GM21786 (cell line): Measurements from ENCODE around the gene NAA60.
A peak's percentile ranks its signal among the peaks of the same experiment; 100 is the strongest.
"Not testable (repeated sequence)": the region's sequence is repeated elsewhere in the genome, so short reads cannot be mapped to it uniquely, and the experiment has no call there.

Experiments
- ATAC-seq: cut with Tn5 transposase; IDR thresholded peaks from one replicate; pipeline ENCODE4 v1.9.1; 2021; ENCODE audit not compliant: unreplicated experiment

The NAA60 gene

DNA sequence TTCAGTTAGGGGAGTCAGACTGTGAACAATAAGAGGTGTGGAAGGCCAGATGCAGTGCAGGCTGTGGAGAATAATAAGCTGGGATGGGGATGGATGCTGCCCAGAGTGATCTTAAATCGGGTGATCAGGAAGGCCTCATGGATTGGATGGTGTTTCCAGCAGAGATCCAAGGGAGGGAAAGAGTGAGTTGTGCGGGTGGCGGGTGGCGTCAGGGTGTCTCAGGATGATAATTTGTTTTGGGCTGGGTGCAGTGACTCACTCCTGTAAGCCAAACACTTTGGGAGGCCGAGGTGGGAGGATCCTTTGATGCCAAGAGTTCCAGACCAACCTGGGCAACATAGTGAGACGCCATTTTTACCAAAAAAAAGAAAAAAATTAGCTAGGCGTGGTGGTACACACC, 65.3 kb downstream of the NAA60 start:
- ATAC-seq: no peak

DNA sequence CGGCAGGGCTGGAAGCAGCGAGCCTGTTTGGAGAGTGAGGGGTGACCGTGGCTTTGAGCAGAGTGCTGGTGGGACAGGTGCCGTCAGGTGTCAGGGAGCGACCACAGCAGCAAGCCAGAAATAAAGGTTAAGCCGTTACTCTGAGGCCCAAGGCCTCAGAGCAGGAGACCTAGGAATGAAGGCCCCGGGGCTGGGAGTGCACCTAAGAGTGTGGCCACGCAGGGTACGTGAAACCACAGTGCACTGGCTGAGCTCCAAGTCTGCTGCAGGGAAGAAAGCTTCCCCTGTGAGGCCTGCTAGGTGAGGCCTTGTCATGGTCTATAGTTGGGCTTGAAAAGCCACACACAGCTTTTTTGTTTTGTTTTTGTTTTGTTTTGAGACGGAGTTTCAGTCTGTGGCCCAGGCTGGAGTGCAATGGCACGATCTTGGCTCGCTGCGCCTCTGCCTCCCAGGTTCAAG, 66.0 kb downstream of the NAA60 start:
- peak; percentile 63 for ATAC-seq

DNA sequence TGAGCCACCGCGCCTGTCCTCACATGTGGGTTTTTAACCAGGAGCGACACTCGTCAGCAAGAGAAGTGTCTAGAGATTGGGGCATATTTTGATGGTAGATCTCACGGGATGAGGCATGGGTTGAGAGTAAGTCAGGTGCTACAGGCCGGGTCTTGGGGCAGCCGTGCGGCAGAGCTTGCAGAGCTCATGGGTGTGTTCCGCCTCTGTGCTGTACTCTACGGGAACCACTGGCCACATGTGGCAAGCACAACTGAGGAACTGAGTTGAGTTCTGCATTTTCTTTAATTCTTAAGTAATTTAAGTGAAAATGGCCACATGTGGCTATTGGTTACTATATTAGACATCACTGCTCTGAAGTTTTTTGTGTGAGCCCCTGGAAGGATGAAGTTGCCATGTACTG, 66.9 kb downstream of the NAA60 start:
- ATAC-seq: no peak

DNA sequence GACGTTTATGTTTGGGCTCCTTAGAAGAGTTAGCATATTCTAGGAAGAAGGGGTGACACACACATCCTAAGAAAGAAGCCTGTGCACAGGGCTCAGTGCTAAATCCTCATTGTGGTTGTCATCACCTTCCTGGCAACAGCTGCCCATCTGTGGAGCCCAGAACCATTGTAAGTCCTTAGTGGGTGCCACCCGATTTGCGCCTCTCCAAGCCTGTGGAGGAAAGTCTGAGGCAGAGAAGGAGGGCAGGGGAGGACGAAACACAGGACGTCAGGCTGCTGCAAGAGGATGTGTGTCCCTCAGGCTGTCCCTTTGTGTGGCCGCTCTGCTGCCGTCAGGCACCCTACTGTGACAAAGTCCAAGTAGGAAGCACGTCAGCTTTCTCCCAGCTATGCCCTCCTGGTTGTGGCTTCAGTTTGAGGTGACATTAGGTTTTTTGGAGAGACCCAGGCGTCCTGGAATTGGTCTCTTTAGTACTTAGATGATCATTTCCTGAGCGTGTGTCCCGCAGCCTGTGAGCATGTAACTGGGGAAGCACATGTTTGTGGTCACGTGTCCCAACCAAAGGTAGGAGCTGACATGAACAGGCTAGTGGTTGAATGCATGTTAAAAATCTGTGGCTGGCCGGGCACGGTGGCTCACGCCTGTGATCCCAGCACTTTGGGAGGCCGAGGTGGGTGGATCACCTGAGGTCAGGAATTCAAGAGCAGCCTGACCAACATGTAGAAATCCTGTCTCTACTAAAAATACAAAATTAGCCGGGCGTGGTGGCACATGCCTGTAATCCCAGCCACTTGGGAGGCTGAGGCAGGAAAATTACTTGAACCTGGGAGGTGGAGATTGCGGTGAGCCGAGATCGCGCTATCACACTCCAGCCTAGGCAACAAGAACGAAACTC, 68.1 kb downstream of the NAA60 start:
- no peak for ATAC-seq

DNA sequence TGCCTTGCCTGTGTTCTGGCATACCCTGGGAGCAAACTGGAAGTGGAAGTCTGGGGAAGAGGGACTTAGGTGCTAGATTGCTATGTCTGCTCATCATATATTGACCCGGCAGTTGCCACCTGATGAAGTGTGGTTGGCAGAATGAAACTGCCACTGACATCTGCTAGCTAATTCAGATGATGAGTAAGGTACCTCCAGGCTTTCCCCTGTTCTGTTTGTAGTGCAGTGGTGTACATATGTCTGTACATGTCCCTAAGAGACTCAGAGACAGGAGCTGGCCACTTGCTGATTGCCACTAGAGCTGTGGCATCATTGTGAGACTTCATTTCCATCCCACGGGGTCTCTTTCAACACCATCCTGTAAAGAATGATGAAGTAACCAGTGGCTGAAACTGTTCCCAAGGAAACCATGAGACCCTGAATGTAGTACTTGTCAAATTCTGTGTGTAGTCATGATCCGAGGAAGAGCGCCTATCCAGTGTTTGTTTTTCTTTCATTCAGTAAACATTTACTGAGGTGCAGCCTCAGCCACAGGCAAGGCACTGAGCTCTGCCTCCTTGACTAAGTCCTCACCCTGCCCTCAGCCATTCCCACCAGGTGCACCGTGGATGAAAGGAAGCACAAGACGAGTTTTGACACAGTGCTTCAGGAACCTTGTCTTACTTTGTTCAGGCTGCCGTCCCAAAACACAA, 70.6 kb downstream of the NAA60 start:
- peak; percentile 70 for ATAC-seq

DNA sequence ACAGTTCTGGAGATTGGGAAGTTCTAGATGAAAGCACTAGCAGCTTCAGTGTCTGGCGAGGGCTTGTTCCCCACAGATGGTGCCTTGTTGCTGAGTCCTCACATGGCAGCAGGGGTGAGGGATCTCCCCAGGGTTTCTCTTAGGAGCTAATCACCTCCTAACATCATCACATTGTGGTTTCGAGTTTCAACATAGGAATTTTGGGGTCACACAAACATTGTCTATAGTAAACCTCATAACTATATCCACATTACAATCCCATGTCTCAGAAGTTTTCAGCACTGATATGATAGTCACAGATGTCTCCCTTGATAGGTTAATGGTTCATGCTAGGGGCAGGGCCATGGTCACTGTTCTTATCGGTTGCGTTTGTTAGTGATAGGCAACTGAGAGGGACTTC, 71.1 kb downstream of the NAA60 start:
- no peak for ATAC-seq

DNA sequence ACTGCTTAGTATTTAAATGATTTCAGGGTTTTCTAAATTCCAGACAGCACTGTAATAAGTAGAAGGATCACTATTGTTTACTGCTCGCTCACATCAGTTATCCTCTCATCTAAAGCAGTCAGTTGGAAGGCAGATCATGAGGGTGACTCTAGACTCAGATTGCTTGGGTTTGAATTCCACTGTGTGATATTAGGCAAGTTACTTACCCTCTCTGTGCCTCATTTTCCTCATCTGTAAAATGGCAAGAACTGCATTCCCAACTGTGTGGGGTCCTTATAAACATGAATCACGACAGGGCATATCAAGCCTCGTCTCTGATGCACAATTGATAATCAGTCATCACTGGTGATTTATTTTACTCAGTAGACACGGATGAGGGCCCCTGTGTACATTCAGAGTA, 72.4 kb downstream of the NAA60 start:
- no peak for ATAC-seq

DNA sequence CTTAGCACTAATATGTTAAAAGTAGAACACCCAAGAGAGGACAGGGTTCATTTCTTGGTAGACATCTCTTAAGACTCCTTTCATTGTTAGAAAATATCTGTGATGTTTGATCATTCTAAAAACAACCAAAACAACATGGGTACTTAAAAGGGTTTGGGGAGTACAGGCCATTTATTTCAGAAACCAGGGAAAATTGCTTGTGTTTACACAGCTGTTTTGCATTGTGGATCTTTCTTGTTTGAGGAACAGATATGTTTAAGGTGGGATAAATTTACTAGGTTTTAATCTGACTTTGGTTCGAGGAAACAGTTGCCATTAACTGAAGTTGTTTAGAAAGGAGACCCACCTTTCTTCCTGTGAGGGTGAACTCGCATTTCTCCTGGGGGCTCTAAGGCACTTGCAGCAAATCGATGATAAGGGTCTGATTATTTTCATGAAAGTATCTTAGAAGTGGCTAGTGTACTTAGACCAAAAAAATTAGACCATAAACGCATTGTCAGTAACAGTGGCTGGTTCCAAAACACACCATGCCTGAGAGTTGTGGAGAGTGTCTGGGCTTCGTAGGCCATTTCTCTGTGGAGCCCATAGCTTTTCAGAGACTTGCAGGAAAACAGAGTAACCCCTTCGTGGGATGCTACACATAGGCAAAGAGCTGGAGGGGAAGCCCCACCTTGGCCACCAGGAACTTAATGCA, 75.0 kb downstream of the NAA60 start:
- ATAC-seq: no peak

DNA sequence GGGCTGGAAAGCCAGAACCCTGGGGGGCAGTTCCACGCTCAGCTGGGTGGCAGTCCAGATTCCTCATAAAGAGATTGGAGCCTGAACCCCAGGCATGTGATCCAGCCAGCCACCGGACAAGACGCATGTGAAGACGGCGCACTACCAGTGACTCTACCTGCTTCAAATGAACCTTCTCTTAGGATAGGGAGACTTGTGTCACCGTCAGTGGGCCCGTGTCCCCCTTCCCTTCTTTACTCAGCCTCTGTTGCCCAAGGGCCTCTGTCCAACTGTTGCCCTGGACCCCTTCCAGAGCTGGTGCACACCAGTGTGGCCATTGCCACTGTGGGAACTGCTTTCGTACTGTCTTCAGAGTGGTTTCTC, 75.5 kb downstream of the NAA60 start:
- ATAC-seq: no peak

DNA sequence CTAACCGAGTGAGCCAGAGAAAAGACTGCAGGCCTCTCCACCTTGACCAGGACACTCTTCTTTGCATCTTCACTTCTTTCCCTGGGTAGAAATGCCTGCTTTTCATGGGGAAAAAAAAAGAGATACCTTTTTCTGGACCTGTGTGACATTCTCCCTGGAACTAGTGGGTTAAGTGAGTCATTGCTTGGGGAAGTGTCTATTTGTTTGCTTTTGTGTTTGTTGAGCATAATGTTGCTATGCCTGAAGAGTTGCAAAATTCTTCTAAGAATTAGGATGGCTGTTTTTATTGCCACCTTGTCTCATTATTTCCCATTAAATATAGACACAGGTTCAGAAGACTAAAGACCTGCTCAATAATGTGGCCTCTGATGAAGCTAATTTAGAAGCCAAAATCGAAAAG, 76.1 kb downstream of the NAA60 start:
- no peak for ATAC-seq

DNA sequence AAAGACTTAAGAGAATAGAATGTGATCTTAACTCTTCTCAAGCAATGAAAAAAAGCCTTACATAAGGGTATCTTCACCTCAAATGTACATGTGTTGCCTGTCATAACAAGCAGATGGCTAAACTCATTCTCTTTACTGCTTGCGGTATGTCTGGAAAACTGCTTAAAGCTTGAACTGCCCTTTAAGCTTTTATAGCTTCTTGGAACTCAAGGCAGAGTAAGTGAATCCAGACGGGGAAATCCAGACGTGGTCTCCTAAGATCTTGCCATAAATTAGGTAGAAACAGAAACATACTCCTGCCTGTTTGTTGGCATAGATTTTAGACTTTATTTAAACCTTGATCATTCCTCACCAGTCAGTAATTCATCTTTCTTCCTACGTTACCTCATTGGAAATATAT, 76.9 kb downstream of the NAA60 start:
- ATAC-seq: no peak

DNA sequence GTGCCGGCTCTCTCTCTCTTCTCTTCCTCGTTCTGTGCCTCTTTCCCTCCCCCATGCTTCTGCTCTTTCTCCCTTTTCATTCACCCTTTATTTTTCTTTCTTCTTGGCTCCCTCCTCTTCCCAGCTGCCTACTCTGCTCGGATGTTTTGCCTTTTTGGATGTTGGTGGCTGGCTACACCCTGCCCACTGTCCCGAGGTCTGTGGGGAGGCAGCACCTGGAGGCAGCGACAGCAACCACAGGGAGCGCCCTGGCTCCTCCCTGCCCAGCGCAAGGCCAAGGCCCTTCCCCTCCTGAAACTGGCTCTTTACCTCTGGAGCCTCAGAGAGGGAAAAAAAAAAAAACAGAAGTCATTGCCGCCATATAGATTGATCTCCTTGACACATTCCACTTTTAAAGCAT, 77.4 kb downstream of the NAA60 start:
- ATAC-seq: no peak

DNA sequence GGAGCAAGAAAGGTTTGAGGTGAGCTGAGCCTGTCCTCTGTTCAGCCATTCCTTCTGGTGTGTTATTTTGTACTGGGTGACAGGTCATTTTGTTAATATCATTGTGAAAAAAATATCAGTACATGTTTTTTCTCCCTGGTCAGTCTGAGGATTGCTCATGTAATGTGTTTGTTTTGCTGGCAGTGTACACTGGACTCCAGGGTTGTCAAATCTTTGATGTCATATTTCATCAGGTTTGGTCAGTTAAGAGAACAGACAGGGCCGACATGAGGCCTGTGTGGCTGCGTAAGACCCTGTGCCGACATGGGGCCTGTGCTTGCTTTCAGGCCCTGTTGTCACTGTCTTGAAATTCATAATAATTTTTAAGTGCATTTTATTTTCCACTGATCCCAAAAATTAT, 79.8 kb downstream of the NAA60 start:
- no peak for ATAC-seq

DNA sequence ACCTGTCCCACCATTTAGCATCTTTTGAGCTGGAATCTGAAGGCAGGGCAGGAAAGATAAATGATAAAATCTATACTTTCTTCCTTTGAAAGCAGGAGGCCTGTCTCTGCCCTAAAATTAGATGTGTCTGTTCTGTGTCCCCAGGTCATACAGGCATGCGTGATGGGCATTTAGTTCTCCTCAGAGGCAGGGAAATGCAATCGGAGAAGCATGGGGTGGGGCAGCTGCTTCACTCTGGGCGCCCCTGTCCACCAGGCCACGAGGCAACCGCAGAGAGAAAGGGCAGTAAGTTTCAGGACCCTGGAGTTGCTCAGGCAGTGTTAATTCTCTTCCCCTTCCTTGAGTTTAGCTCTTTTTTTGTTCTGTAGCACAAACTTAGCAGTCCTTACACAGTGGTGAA, 82.5 kb downstream of the NAA60 start:
- ATAC-seq: no peak

DNA sequence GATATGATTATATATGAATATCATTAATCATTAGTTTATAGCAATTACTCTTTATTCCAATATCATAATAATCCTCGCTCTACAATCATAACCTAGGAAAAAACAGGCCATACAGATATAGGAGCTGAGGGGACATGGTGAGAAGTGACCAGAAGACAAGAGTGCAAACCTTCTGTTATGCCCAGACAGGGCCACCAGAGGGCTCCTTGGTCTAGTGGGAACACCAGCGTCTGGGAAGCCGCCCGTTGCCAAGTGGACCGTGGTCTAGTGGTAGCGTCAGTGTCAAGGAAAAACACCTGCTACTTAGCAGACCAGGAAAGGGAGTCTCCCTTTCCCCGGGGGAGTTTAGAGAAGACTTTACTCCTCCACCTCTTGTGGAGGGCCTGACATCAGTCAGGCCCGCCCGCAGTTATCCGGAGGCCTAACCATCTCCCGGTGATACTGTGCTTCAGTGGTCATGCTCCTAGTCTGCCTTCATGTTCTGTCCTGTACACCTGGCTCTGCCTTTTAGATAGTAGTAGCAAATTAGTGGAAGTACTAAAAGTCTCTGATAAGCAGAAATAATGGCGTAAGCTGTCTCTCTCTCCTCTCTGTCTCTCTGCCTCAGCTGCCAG, 83.8 kb downstream of the NAA60 start:
- not testable (repeated sequence) for ATAC-seq

DNA sequence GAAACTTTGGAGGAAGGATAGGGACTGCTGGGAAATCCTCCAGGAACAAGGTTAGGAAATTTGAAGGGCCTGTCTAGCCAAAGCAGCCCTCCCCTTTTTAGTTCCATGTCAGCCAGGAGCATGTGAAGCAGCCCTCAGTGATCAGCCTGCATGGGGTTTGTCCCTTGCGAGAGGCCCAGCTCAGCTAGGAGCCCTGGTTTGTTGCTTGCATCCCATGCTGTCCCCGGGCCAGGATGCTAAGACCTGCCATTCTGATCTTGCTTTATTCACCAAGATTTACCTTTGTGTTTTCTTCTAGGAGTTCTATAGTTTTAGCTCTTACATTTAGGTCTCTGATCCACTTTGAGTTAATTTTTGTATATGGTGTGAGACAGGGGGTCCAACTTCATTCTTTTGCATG, 84.9 kb downstream of the NAA60 start:
- ATAC-seq: no peak

DNA sequence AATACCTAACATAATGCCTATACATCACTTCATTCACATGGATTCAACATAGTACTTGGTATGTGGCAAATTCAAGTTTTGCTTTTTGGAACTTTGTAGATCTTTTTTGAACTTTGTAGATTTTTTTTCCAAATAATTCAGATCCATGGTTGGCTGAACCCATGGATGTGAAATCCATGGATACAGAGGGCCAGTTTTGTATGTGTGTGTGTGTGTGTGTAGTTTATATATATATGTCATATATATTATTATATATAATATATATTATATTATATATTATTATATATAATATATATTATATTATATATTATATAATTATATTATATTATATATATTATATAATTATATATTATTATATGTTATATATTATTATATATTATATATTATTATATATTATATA, 85.7 kb downstream of the NAA60 start:
- no peak for ATAC-seq

DNA sequence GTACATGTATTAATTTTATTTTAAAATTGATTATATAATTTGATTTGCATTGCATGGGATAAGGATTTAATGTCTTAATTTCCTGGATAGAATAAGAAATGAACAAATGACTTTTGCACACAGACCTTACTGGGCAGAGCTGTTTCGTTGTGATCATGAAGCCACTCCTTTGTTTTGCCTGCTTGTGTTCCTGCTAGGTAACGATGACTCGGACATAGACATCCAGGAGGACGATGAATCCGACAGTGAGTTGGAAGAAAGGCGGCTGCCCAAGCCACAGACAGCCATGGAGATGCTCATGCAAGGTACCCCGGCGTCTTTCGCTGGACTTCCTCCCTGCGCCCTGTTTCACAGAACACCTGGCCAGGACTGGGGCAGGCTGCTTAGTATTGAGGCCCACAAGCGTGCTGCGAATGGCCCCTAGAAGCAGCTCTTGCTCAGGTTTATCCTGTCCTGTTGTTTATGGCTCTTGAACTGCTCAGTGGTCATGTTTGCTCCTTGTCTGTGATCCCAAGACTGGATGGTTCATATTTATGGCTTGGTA, 87.0 kb downstream of the NAA60 start:
- ATAC-seq: no peak

DNA sequence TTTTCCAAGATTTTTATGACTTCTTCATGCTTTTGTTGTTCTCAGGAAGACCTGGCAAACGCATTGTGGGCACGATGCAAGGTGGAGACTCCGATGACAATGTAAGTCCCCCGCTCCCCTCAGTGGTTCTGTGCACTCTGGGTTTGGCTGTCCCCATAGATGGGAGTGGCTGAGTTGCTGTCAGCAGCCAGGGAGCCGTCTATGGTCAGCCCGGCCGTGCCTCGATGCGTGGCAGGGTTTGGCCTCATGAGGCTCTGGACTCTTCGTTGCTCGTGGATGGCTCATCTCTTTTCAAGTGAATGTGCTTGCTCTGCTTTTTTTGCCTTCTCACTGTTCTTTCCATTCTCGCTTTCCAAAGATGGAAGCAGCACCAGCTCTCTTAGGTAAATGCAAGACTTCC, 89.3 kb downstream of the NAA60 start:
- no peak for ATAC-seq

DNA sequence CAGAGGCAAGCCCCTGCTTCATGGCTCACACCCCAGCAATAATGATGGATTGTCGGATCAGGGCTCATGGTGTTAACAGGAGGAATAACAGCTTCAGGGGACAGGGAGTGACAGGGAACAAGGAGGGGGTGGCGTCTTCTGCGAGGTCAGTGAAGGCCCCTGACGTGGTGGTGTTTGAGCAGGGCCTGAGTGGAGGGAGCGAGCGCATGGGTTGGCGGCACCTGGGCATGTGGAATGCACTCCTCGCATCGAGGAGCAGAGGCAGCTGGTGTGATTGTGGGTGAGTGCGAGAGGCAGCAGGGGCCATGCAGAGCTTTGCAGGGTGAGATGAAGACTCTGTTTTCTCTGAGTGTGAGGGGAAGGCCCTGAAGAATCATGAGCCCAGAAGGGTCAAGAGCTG, 90.6 kb downstream of the NAA60 start:
- no peak for ATAC-seq

DNA sequence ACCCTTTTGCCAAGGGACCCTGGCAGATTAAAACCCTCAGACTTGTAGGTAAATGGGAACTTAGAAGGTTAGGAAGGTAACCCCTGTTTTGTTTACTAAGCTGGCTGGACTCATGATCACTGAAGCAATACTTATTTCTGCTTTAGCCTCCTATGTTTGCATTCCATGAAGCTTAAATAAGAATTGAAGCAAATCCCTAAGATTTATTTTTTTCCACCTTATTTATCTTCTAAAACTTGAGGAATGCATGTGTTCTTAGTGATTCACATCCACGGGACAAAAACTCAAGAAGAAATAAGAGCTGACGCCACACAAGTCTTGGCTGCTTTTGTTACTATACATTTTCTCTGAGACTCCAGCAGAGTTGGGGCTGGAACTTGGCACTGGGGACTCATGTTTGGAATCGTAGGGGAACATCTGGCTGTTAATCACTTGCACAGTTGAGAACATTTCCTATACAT, 92.8 kb downstream of the NAA60 start:
- ATAC-seq: no peak
